Activated CD8-positive, alpha-beta memory T cell treated with anti-CD3 and anti-CD28 coated beads, Interleukin-2, amount 50 U/mL, for 48 hours (primary cell): ENCODE results near the gene OXT.
"Not testable (repeated sequence)": the region's sequence is repeated elsewhere in the genome, so short reads cannot be mapped to it uniquely, and the experiment has no call there.

Experiments
- DNase-seq: peaks from one replicate; pipeline ENCODE4 v3.0.0-alpha.2; 2020

The OXT gene

DNA sequence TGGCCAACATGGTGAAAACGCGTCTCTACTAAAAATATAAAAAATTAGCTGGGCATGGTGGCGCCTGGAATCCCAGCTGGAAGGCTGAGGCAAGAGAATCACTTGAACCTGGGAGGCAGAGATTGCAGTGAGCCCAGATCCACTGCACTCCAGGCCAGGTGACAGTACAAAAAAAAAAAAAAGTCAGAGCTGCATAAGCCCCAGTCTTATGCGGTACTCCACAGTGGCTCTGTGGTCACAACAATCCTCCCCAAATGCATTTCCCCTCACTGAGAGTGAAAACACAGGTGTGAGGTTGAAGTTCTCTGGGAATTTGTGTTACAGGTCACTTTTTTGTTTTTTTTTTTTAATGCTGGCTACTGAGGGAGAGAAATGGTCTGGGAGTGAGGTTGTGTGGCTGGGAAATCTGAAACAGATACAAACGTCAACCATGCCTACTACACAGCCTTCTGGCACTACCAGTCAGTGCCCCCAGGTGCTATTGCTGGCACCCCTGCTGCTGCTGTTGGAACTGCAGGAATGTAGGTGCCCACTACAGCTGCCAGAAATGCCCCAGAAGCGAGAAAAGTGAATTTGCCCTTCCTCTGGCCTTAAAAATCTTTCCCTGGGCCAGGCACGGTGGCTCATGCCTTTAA, 19.9 kb upstream of the OXT start:
- DNase-seq = no peak

DNA sequence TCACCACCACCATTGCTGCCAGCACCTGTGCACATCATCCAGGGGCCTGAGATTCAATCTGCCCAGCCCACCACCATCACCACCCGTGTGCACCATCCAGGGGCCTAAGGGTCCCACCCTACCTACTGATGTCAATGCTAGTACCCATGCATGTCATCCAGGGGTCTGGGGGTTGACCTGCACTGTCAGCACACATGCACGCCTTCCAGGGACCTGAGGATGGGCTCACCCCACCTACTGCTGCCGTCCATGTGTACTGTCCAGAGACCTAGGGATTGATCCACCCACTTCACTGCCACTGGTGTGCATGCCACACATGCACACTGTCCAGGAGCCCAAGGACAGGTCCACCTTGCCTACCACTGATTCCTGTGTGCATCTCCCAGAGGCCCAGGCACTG, 11.9 kb upstream of the OXT start:
- DNase-seq = no peak

DNA sequence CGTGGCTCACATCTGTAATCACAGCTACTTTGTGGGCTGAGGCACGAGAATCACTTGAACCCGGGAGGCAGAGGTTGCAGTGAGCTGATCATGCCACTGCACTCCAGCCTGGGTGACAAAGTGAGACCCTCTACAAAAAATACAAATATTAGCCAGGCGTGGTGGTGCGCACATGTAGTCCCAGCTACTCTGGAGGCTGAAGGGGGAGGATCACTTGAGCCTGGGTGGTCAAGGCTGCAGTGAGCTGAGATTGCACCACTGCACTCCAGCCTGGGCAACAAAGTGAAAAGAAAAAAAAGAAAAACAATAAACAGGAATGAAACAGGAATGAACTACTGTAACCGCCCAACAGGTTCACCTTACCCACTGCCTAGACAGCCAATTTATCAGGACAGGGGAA, 7.3 kb upstream of the OXT start:
- DNase-seq = not testable (repeated sequence)

DNA sequence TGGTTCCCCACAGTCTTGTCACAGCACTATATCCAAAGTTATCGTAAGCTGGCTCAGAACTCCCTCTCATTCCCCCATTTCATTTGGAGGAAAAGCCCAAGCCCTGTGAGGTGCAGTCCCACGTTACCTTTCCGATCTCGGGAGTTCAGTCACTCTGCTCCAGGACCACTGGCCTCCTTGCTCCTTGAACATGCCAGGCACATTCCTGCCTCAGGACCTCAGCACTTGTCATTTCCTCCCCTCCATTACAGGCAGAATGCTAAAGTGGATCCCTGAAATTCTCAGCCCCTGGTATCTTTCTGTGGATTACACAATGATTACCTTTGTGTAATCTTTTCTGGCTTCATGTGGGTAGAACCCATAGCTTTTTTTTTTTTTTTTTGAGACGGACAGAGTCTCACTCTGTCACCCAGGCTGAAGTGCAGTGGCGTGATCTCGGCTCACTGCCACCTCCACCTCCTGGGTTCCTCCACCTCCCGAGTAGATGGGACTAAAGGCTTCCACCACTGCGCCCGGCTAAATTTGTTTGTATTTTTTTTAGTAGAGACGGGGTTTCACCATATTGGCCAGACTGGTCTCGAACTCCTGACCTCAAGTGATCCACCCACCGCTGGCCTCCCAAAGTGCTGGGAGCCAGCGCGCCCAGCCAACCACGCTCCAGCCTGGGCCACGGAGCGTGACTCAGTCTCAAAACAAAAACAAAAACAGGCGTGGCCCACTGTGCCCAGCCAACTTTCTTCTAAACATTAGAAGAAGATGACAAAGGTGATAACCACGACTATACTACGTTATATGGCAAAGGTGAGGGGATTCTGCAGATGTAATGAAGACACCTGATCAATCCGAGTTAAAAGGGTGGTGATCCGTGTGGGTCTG, 4.0 kb upstream of the OXT start:
- DNase-seq = no peak

DNA sequence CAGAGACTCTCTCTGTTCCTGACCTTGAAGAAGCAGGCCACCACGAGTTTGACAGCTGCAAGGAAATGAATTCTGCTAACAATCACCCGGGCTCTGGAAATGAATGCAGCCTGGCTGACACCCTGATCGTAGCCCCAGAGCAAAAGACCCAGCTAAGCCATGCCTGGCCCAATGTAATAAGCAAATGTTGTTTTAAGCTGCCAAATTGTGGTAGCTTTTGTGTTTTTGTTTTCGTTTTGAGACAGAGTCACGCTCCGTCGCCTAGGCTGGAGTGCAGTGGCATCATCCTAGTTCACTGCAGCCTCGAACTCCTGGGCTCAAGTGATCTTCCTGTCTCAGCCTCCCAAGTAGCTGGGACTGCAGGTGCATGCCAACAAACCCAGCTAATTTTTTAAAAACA, 3.3 kb upstream of the OXT start:
- no peak for DNase-seq

DNA sequence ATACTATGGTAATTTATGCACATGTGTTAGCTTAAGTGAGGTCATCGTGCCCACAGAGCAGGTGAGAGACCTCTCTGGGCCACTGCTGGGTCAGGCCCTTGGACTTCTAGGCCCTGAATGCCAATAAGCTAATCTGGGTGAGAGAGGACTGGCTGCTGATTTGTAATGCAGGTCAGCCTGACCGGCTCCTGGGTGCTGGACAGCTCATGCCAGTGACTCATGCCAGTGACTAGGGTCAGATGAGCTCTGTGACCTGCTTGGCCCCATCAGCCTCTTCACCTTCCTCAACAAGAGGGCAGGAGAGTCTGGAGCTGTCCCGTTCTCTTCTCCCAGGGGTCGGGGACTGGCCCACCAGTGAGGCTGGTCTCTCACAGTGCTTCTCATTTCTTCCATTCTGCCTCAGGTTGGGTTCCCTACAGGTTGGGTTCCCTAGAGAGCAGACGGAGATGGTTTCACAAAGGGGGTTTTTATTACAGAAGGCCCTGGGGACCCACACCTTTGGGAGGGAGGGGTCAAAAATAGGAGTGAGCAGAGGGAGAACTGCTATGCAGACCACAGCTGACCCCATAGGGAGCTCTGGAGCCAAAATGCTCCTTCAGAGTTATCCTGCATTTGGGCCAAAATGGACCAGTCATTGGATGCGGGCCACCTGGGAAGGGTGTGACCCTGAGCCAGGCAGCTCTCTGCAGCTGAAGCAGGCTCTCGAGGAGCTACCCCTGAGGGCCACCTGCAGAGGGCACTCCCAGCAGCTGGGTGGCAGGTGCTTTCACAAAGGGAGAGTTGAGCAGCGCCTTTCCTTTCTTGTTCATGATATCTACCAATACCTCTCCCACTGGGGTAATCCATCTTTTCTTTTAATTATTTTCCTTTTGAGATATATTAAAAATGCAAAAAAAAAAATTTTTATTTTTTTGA, 2.2 kb upstream of the OXT start:
- DNase-seq = no peak

DNA sequence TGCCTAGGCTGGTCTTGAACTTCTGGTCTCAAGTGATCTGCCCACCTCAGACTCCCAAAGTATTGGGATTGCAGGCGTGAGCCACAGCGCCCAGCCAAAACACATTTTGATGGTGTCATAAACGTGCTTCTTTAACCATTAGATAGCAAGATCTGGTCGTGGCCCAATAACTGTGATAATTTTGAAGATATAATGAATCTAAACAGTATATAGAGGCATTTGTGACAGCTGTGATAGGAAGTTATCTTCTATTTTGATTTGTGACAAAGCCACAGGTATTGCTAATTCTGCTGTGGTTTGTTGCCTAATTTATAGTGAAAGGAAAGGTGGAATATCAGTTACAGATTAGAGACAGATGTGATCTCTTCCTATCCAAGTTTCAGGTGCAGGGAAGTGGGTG, 695 bp upstream of the OXT start:
- DNase-seq = no peak

DNA sequence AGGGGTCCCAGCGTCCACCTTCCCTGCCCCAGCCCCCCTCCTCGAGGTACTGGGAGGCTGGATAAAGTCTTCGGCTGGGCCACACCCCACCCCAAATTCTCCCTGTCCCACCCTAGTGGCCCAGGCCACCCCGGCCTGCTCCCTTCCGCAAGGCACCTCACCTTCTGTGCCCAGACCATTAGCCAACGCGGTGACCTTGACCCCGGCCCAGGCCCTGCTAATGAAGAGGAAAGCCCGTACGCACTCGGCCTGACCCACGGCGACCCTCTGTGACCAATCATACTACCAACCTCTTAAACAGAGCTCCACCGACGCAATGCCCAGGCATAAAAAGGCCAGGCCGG, 182 bp upstream of the OXT start:
- no peak for DNase-seq

DNA sequence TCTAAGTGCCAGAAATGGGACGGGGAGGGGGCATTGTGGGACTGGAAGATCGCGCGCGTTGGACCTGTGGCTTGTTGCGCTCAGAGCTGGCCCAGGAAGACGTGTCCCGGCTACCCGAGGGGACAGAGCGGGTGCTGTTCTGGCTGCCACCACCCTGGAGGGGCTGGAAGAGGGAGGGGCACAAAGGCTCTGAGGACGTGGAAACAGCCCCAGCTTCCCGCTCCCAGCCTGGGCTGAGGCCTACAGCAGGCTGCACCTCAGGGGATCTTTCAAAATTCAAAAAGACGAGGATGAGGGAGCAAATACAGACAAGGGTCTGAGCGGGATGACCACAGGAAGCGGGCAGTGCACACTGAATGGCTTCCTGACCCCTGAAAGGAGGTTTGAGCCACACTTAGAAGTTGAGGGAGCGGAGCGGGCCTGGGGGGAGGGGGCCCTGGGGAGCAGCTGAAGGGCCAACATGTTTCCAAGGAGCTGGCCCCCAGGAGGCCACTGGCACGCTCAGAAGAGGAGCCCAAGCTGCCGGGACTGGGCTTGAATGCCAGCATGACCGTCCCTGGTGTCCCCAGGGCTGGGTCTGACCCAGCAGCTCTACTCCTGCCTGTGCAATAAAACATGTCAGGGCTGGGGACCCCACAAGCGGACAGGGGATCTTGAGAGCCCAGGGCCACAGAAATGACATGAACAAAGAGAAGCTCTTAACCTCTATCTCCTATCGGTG, 1.3 kb downstream of the OXT start:
- DNase-seq = no peak

DNA sequence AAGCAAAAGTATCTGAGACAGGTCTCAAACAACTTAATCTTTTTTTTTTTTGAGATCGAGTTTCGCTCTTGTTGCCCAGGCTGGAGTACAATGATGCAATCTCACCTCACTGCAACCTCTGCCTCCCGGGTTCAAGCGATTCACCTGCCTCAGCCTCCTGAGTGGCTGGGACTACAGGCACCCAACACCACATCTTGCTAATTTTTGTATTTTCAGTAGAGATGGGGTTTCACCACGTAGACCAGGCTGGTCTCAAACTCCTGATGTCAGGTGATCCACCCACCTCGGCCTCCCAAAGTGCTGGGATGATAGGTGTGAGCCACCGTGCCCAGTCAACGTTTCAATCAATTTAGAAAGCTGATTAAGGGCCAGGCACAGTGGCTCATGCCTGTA, 1.8 kb downstream of the OXT start:
- not testable (repeated sequence) for DNase-seq

DNA sequence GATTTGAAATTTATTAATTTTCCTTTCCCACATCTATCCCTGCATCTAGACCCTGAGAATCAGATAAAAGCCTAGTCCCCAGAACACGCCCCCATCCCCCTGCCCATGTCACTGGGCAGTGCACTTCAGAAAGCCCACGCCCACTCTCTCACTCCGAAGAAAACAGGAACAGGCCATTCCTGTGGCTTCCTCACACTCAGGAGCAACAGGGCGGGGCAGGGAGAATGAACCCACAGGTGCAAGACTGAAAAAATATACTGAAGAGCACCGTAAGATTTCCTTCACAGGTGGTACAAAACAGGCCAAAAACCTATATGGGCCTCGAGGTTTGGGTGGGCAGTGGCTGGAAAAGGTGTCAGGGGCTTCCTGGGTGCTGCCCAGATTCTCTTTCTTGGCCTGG, 3.4 kb downstream of the OXT start:
- DNase-seq = no peak

DNA sequence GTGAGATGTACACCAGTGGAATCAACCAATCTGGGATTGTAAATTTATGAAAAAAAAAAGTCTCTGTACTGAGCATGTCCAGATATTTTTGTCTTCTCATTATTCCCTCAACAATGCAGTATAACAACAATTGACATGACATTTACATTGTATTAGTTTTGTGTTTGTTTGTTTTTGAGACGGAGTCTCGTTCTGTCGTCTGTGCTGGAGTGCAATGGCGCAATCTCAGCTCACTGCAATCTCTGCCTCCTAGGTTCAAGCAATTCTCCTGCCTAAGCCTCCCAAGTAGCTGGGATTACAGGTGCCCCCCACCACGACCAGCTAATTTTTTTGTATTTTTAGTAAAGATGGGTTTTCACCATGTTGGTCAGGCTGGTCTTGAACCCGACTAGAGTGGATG, 3.9 kb downstream of the OXT start:
- not testable (repeated sequence) for DNase-seq

DNA sequence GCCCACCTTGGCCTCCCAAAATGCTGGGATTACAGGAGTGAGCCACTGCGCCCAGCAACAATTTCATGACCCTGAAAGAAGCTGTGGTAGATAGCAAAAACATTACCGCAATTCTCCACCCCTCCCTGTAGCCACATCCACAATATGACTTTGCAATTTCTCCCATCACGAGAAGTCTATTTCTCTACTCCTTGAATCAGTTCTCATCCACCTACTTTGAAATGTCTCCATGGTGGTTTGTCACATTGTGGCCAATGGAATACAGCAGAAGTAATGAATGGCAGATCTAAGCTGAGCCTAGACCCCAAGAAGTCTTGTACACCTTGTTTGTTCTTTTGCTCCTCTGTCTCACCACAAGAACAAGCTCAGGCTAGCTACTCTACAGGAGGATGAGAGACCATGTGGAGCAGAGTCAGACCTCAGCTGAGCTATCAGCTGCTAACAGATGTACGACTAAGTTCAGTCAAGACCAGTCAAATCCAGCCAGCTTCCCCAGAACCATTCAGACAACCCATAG, 6.3 kb downstream of the OXT start:
- DNase-seq = no peak

DNA sequence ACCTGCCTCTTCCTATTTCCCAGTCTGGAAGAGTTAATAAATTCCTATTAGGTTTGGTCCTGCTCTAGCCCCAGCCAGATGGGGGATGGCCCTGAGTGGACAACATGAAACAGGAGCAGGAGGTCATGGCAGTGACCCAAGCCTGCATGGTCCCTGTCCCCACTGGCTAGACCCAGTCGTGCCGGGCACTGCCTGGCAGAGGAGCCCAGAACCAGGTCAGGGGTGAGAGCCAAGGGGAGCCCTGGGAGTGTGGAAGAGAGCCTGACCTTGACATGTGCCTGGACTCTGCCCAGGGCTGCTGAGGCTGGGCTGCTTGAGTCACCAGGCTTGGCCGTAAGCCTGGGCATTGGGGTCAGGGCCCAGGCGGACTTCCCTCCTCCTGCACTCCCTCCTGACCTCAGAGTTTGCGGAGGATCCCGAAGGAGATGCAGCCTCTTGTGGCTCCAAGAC, 9.5 kb downstream of the OXT start:
- DNase-seq = no peak

DNA sequence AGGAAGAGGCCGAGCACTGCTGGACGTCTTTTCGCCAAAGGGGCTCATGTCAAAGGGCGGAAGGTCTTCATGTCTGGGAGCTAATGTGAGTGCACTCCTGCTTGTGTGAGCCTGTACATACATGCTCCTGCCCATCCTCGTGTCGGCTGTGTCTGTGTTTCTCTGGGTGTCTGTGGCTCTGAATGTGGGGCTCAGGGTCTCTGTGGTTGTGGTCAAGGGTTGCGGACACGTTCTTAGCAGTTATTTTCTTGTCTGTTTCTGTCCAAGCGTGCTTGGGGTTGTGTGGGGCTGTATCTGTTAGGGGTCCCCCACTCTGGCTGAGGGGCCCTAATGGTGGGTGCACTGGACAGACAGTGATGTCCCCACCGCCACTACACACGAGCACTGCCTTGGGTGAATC, 10.2 kb downstream of the OXT start:
- DNase-seq = no peak

DNA sequence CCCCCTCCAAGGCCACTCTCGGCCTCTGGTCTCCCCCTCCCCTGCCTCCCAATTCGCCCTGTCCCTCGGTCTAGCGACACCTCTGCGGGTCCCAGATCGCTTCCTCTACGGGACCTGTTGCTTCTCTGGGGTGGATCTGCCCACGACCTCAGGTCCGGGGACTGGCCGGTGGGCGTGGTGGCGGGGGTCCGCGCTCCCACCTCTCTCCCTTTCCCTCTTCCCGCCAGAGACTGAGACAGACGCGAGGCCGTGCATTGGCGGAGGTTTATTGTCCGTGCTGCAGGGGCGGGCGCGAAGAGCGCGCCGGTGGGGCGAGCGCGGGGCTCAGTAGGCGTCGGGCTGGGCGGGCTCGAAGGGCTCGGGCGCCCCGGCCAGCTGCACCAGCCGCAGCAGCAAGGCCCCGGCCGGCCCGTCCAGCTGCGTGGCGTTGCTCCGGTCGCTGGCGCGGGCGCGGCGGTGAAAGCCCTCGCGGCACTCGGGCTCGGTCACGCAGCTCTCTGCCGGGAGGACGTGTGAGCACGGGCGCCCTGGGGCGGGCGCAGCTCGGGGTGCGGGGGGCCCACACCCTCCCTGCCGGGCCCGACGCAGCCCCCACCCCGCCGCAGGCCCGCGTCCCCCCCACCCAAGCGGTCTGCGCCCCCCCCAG, 11.0 kb downstream of the OXT start:
- no peak for DNase-seq

DNA sequence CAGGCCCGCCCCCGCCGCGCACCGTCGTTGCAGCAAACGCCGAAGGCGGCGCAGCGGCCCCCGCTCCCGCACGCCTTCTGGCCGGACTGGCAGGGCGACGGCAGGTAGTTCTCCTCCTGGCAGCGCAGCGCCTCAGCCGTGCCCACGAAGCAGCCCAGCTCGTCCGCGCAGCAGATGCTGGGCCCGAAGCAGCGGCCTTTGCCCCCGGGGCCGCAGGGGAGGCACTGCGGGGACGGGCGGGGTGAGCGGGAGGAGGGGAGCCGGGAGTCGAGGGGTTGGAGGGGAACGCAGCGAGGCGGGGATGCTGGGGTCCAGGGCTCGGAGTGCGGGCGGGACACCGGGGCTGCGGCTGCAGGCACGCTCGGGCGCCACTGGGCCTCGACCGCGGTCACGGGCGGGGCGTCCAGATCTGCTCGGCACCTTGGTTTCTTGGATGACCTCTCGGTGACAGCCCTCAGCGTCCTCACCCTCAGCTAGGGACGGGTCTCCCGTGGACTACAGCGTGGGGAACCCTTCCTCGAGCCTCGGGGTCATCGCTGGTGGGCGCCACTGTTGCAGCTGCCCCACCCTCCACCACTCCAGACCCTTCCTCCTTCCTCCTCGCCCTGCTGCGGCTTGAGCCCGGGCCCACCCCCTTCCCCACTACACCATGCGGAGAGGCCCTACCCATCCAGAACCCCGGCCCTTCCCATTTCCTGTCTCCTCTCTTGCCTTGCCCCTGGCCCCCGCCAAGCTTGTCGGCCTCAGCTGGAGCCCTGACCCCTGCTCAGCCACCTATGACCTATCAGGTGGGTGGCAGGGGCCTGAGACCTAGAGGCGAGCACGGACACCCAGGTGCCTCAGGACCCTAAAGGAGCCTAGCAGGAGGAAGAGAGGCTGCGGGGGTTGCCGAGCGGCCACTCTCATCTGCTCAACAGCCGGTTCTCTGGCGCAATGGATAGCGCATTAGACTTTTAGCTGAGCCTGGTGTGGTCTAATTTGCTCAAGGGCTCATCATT, 11.8 kb downstream of the OXT start:
- DNase-seq = no peak

DNA sequence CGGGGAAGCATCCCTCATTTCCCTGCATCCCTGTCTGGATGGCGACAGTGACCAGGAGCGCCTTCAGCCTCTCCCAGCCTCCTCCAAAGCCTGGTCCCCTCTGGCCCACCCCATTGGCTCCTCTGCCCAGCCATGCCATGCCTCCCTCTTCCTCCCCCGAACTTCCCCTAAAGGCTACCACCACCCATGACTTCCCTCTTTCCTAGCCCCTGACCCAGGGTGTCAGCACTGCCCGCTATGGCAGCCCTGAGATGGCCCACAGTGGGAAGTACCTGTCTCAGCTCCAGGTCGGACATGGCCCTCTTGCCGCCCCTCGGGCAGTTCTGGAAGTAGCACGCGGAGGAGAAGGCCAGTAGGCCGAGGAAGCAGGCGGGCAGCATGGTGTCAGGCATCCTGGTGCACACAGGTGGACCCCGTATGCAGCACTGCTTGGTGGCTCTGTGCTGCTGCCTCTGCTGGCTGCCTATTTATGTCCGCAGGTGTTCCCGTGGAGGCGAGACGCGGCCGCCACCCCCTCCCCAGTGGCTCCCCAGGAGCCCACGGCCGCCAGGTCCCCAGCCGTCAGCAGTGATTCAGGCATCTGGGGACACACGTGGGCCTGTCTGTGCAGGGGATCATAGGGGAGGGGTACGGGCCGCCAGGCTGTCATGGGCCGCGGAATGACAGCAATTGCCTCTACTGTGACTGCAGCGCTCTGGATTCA, 13.0 kb downstream of the OXT start, which contains the start of gene AVP:
AVP (minus strand) TSS at position 442 of the 703 bp plus-strand sequence; CDS start at position 392, 50 bp downstream.
- no peak for DNase-seq

DNA sequence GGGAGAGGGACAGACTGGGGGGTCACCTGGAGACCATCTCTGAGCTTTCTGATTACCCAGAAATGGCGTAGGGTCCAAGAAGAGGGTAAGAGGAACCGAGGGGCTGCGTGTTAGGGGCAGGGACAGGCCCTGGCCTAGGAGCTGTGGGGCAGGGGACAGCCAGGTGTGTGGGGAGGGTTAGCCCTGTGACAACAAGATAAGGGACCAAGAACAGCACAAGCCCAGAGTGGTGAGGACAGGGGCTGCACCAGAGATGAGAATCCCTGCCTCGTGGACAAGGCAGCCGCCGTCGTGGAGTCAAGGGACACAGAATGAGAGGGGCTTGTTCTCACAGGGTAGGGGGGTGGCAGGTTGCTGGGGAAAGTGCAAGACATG, 13.6 kb downstream of the OXT start:
- DNase-seq = no peak

DNA sequence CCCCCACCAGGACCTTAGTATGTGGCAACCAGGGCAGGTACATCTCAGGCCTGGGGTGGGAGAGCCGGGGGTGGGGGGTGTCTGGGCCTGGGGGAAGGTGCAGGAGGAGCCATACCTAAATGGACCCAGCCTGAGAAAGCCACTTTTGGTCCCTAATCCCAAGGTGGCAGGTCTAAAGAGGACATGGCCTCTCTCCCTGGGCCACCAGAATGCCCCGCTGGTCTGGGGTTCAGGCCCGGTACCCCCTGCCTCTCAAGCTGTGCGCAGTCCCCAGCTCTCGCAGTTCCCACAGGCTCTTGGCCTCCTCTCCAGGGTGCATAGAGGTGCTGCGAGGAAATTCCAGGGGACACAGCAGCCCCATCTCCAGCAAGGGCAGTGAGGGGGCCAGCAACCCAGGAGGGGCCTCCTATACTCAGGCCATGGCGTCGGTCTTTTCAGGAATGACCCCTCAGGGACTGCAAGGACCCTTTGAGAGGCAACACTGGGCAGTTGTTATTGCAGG, 14.2 kb downstream of the OXT start:
- no peak for DNase-seq
